Activated naive CD4-positive, alpha-beta T cell treated with anti-CD3 and anti-CD28 coated beads for 36 hours (primary cell): ENCODE results near the gene FAM180B. TPM values are rescaled to one million over a fixed set of nuclear protein-coding genes. Genes with fewer than 3 reads are reported as not detected.
"Not testable (repeated sequence)": the region's sequence is repeated elsewhere in the genome, so short reads cannot be mapped to it uniquely, and the experiment has no call there.

Source experiments
- CTCF ChIA-PET: fragments of 350-600 bp; sonication (Branson Sonifier 250); formaldehyde crosslinking; loops from one replicate; lab custom pipeline; 2021; ENCODE audit warnings: antibody characterized with exemption; lab: Charles Lee
- DNase-seq: peaks from one replicate; pipeline ENCODE4 v3.0.0-alpha.2; 2020
- H3K27ac Mint-ChIP-seq: one replicate; pipeline ENCODE4 v1.8.0; 2021; ENCODE audit warnings: mild to moderate bottlenecking, mixed read lengths
- H3K27me3 Mint-ChIP-seq: one replicate; pipeline ENCODE4 v1.8.0; 2021; ENCODE audit warnings: low read depth, mixed read lengths
- H3K36me3 Mint-ChIP-seq: one replicate; pipeline ENCODE4 v1.8.0; 2021; ENCODE audit warnings: low read depth, mixed read lengths
- H3K4me1 Mint-ChIP-seq: one replicate; pipeline ENCODE4 v1.8.0; 2021; ENCODE audit warnings: low read depth, mixed read lengths
- H3K4me3 Mint-ChIP-seq: one replicate; pipeline ENCODE4 v1.8.0; 2021; ENCODE audit warnings: mild to moderate bottlenecking, moderate library complexity, mixed read lengths
- H3K9me3 Mint-ChIP-seq: one replicate; pipeline ENCODE4 v1.8.0; 2021; ENCODE audit warnings: mixed read lengths
- intact Hi-C: fragments of 100-400 bp; cut with micrococcal nuclease; formaldehyde crosslinking; loops from one replicate; pipeline ENCODE4 v1.15.1; 2023
- total RNA-seq, 2 experiments: library from RNA; stranded (reverse); gene quantifications; one replicate each; pipeline ENCODE4 v1.2.3, GENCODE V29; 2021

The FAM180B gene
- total RNA-seq, 2 experiments from 2014 or later, result not detected

DNA sequence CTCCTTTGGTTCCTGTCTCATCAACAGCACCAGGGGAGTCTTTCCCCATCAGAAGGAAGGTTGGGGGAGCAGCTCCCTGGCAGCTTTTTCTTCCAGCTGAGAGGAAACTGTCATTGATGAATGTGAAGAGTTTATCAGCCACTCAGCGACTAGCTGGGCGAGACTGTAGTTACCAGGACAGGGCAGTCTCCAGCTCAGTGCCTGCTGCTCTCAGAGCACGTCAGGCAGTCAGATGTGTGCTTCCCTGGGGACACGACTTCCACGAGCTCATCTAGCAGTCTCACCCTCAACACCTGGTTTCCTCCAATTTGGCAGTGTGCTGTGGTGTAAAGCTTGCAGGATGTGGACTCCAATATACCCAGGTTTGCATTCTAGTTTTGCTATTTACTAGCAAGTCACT lies 20.3 kb downstream of the FAM180B start:
- no peaks in the 10 kb centered on the region for H3K4me1 Mint-ChIP-seq
- no peak for DNase-seq
- H3K36me3 Mint-ChIP-seq, result peaks cover 4% of the 10 kb centered on the region
- CTCF ChIA-PET, result no interaction called here
- no peak overlapping the region for H3K4me3 Mint-ChIP-seq
- H3K27ac Mint-ChIP-seq, result no peak overlapping the region
- intact Hi-C loops, result no loop called here
- H3K9me3 Mint-ChIP-seq, result no peaks in the 10 kb centered on the region
- no peaks in the 10 kb centered on the region for H3K27me3 Mint-ChIP-seq

DNA sequence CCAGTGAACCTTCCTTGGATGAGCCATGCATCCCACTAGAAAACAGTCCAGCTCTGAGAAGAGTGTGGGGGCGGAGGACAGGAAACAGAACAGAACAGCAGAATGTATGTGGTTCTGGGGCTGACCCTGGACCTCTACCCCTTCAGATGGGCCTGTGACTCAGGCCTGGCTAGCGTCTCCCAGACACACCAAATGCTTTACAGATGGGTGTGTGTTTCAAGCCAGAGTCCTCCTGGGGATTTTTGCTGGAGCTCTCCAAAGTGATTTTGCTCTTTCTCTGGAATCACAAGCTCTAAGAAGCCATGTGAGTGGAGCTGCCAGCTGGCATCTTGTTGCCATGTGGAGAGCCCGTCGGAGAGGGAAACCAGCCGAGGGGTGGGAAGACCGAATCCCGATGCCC lies 20.9 kb downstream of the FAM180B start:
- H3K4me3 Mint-ChIP-seq, result no peak overlapping the region
- CTCF ChIA-PET, result interaction anchor here (0.6 to 1.1 kb wide), 2 partner anchors 10 to 27 kb away, joined by 3 to 7 read pairs; no protein-coding TSS in a partner anchor
- peaks cover 4% of the 10 kb centered on the region for H3K36me3 Mint-ChIP-seq
- intact Hi-C loops, result no loop called here
- no peaks in the 10 kb centered on the region for H3K27me3 Mint-ChIP-seq
- no peak overlapping the region for H3K27ac Mint-ChIP-seq
- H3K4me1 Mint-ChIP-seq, result no peaks in the 10 kb centered on the region
- DNase-seq, result no peak
- H3K9me3 Mint-ChIP-seq, result no peaks in the 10 kb centered on the region

DNA sequence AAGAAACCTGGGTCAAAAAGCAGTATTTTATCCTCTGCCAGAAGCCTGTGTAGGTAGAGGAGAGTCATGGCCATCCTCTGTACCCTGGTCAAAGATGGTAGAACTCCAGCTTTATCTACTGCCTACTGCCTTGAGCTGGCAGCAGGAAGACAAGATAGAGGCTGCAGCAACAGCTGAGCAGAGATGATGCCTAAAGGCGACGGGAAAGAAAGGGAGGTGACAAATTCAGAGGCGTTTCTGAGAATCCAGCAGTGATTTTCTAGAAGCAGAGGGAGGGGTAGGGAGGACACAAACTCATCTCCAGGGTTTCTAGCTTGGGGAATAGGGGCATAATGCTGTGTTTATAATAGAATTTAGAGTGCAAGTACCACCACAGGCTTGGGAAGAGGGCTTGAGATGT lies 23.2 kb downstream of the FAM180B start:
- DNase-seq, result no peak
- Mint-ChIP-seq H3K27me3 (no peaks in the 10 kb centered on the region), H3K4me1 (no peaks in the 10 kb centered on the region), H3K36me3 (peaks cover 4% of the 10 kb centered on the region), H3K9me3 (no peaks in the 10 kb centered on the region), H3K27ac (no peak overlapping the region), H3K4me3 (no peak overlapping the region)
- intact Hi-C loops, result no loop called here
- CTCF ChIA-PET, result no interaction called here

DNA sequence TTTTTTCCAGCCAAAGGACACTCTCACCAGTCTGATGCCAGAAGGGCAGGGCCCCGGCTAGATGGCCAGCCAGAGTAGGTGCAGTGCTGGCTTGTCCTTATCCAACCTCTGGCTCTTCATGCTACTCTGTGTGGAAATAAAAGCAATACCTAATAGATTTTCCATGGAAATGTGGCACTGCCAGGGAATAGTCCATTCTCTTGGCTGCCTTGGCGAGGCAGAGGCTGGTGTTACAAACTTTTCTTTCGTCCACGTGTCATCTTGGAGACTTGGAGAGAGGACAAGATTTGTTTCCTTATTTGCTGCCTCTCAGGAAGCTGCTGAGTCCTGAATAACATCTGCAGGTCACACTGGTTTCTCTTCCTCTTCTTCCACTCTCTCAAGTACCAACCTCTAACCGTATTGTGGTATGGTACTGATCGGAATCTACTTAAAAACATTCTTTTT lies 24.9 kb downstream of the FAM180B start:
- Mint-ChIP-seq H3K27ac (no peak overlapping the region), H3K4me3 (no peak overlapping the region), H3K27me3 (no peaks in the 10 kb centered on the region), H3K4me1 (no peaks in the 10 kb centered on the region), H3K9me3 (no peaks in the 10 kb centered on the region), H3K36me3 (peaks cover 2% of the 10 kb centered on the region)
- CTCF ChIA-PET, result no interaction called here
- DNase-seq, result no peak
- intact Hi-C loops, result no loop called here

DNA sequence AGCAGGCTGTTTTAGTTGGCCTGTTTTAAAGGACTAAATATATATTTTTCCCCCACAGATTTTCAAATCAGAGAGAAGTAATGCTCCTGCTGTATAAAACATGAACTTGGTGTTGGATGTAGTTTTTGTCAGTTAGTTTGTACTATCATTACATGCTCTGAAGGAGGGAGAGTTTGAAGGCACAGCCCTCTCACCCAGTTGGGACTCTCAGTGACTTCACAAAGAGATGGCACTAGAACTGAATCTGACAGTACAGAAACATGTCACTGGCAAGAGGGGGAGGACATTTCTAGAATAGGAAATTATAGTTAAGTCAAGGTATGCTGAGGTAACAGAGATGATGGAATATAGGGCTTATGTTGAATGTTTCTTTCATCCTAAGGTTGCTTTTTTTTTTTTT lies 28.8 kb downstream of the FAM180B start:
- Mint-ChIP-seq H3K9me3 (no peaks in the 10 kb centered on the region), H3K36me3 (peaks cover 4% of the 10 kb centered on the region), H3K4me3 (no peak overlapping the region), H3K27me3 (no peaks in the 10 kb centered on the region), H3K4me1 (no peaks in the 10 kb centered on the region), H3K27ac (no peak overlapping the region)
- CTCF ChIA-PET, result no interaction called here
- intact Hi-C loops, result loop anchor here (5.0 kb wide), 1 partner anchor 128 kb away; no protein-coding TSS in a partner anchor
- DNase-seq, result no peak

DNA sequence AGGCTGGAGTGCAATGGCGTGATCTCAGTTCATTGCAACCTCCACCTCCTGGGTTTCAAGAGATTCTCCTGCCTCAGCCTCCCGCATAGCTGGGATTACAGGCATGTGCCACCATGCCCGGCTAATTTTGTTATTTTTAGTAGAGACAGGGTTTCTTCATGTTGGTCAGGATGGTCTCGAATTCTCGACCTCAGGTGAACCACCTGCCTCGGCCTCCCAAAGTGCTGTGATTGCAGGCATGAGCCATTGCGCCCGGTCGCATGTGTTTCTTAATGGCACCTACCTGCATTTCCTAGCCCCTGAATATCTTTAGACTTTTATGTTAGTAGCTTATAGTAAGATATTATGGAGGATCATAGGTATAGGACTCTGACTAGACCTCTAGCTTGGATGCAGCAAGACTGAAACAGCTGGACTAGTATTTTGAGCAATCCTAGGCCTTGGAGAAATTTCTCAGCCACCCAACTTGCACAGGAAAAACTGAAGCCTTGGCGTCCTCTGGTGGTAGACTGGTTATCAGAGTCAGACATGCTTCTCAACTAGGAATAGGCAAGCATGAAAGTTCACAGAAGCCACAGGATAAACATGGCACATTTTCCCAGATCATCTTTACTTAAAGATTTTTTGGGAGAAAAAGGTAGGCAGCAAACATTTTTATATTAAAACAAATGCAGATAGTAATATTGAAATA lies 30.4 kb downstream of the FAM180B start:
- H3K27me3 Mint-ChIP-seq, result no peaks in the 10 kb centered on the region
- no peak overlapping the region for H3K4me3 Mint-ChIP-seq
- H3K9me3 Mint-ChIP-seq, result no peaks in the 10 kb centered on the region
- intact Hi-C loops, result loop anchor here (1.0 to 5.0 kb wide), 2 partner anchors 130 to 243 kb away; no protein-coding TSS in a partner anchor
- peaks cover 5% of the 10 kb centered on the region for H3K36me3 Mint-ChIP-seq
- DNase-seq, result peak; percentile 66
- CTCF ChIA-PET, result interaction anchor here (0.6 to 1.4 kb wide), 3 partner anchors 9 to 369 kb away, joined by 5 to 7 read pairs (median 5); no protein-coding TSS in a partner anchor
- no peaks in the 10 kb centered on the region for H3K4me1 Mint-ChIP-seq
- no peak overlapping the region for H3K27ac Mint-ChIP-seq

DNA sequence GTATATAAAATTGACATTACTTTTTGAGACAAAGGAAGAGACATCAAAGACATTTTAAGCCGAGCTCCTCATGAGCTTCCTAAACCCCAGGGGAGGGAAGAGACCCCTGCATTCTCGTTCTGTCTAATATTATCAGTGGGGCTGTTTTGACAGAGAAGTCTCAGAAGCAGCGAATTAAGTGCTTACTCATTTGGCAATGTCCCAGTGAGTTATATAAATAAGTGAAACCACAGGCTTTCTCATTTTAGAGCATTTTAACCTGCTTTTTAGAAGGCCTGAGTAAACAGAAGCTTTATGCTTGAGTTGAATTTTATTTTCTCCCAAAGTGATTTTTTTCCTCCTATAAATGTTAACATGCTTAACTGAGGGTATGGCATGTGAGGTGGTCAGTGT lies 30.9 kb downstream of the FAM180B start:
- no peak overlapping the region for H3K4me3 Mint-ChIP-seq
- no peaks in the 10 kb centered on the region for H3K9me3 Mint-ChIP-seq
- no peak overlapping the region for H3K27ac Mint-ChIP-seq
- H3K4me1 Mint-ChIP-seq, result no peaks in the 10 kb centered on the region
- CTCF ChIA-PET, result interaction anchor here (0.6 to 1.4 kb wide), 3 partner anchors 10 to 369 kb away, joined by 5 to 7 read pairs (median 5); no protein-coding TSS in a partner anchor
- H3K27me3 Mint-ChIP-seq, result no peaks in the 10 kb centered on the region
- DNase-seq, result no peak
- intact Hi-C loops, result loop anchor here (1.0 to 5.0 kb wide), 2 partner anchors 130 to 243 kb away; no protein-coding TSS in a partner anchor
- H3K36me3 Mint-ChIP-seq, result peaks cover 7% of the 10 kb centered on the region

DNA sequence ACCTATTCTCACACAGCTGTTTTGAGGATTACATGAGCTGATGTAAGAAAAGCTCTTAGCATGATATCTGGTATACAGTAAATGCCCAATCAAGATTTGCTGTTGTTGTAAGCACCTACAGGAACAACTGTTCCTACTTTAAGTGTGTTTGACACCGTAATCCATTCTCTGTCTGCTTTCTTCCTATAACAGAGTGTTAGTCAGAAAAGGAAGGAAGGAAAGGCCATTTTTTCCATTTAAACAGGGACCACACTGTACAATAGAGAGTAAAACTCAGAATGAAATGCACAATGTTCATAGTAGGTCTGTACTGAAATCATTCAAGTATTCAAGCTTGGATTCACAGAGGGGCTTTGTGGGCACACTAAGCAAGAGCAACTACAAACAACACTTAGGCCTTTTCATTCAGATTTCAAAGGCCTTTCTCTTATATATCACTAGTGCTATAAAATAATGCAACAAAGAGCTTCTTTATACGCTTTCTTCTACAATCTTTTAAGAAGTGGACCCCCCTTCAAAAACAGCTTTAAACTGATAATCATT lies 34.4 kb downstream of the FAM180B start:
- no peak overlapping the region for H3K27ac Mint-ChIP-seq
- CTCF ChIA-PET, result interaction anchor here (0.7 kb wide), 1 partner anchor 198 kb away, joined by 4 read pairs; no protein-coding TSS in a partner anchor
- no peak overlapping the region for H3K4me3 Mint-ChIP-seq
- H3K4me1 Mint-ChIP-seq, result no peaks in the 10 kb centered on the region
- intact Hi-C loops, result no loop called here
- H3K27me3 Mint-ChIP-seq, result no peaks in the 10 kb centered on the region
- DNase-seq, result no peak
- peaks cover 14% of the 10 kb centered on the region for H3K36me3 Mint-ChIP-seq
- no peaks in the 10 kb centered on the region for H3K9me3 Mint-ChIP-seq

DNA sequence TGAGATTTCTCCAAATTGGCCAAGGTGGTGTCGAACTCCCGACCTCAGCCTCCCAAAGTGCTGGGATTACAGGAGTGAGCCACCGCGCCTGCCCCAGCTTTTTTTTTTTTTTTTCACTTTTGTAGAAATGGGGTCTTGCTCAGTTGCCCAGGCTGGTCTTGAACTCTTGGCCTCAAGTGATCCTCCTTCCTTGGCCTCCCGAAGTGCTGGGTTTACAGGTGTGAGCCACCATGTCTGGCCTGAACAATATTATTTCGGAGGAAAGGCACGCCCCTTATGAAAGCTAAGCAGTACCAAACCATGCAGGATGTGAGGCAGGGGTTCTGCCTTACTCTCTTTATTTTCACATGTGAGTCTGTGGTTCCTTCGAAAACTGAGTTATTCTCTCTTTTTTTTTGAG lies 39.8 kb downstream of the FAM180B start:
- intact Hi-C loops, result no loop called here
- no peak overlapping the region for H3K27ac Mint-ChIP-seq
- H3K27me3 Mint-ChIP-seq, result no peaks in the 10 kb centered on the region
- no peaks in the 10 kb centered on the region for H3K4me1 Mint-ChIP-seq
- DNase-seq, result no peak
- H3K36me3 Mint-ChIP-seq, result peaks cover 32% of the 10 kb centered on the region
- CTCF ChIA-PET, result interaction anchor here (0.8 to 1.2 kb wide), 2 partner anchors 215 to 252 kb away, joined by 4 to 5 read pairs; no protein-coding TSS in a partner anchor
- H3K9me3 Mint-ChIP-seq, result no peaks in the 10 kb centered on the region
- no peak overlapping the region for H3K4me3 Mint-ChIP-seq

DNA sequence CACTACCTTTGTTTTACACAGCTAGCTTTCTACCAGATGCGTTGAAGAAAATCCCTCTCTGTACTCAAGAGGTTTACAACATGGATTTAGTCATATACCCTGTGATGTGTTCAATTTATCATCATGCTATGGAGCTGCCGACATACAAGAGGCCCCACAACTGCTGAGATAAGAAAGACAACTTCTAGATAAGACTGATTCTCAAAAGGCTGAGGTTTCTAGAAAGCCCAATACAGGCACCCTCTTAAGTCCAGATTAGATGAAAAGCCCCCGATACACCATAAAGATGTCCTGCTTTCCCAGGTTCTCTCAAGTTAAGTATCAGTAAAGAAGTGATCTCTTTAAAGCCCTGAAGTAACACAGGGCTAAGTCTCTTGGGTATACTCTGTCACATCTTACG lies 41.5 kb downstream of the FAM180B start:
- Mint-ChIP-seq H3K27me3 (no peaks in the 10 kb centered on the region), H3K4me3 (no peak overlapping the region), H3K4me1 (no peaks in the 10 kb centered on the region), H3K36me3 (peaks cover 35% of the 10 kb centered on the region), H3K9me3 (no peaks in the 10 kb centered on the region), H3K27ac (no peak overlapping the region)
- CTCF ChIA-PET, result no interaction called here
- intact Hi-C loops, result no loop called here
- no peak for DNase-seq

DNA sequence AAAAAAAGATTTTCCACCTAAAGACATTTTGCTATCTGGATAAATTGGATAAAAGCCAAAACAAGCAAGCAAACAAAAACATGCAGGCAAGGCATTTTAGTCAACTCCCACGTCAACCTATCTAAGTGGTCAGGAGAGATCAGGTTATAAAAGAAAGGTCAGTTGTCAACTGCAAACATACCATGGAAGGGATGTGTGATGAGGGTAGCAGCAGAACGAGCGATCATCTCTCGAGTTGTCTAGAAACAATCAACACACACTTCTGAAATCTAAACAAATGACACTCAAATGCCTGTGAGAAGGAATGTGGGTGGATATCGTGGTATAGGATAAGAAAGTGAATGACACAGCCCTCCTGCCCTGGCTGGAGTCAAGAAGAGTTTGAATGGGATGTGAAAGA lies 45.0 kb downstream of the FAM180B start:
- no peak overlapping the region for H3K27ac Mint-ChIP-seq
- CTCF ChIA-PET, result no interaction called here
- DNase-seq, result no peak
- intact Hi-C loops, result no loop called here
- no peaks in the 10 kb centered on the region for H3K27me3 Mint-ChIP-seq
- H3K4me1 Mint-ChIP-seq, result no peaks in the 10 kb centered on the region
- H3K4me3 Mint-ChIP-seq, result no peak overlapping the region
- peaks cover 35% of the 10 kb centered on the region for H3K36me3 Mint-ChIP-seq
- H3K9me3 Mint-ChIP-seq, result no peaks in the 10 kb centered on the region

DNA sequence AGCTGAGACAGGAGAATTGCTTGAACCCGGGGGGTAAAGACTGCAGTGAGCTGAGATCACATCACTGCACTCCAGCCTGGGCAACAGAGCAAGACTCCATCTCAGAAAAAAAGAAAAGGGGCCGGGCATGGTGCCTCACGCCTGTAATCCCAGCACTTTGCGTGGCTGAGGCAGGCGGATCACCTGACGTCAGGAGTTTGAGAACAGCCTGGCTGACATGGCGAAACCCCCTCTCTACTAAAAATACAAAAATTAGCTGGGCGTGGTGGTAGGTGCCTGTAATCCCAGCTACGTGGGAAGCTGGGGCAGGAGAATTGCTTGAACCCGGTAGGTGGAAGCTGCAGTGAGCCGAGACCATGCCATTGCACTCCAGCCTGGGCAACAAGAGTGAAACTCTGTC lies 49.9 kb downstream of the FAM180B start:
- CTCF ChIA-PET, intact Hi-C loops, H3K4me3 Mint-ChIP-seq, H3K27me3 Mint-ChIP-seq, H3K9me3 Mint-ChIP-seq, H3K27ac Mint-ChIP-seq, DNase-seq: not testable (repeated sequence)
- Mint-ChIP-seq H3K36me3 (peaks cover 24% of the 10 kb centered on the region), H3K4me1 (peaks cover 12% of the 10 kb centered on the region)
